ENCODE data around the gene COL15A1.

DNA sequence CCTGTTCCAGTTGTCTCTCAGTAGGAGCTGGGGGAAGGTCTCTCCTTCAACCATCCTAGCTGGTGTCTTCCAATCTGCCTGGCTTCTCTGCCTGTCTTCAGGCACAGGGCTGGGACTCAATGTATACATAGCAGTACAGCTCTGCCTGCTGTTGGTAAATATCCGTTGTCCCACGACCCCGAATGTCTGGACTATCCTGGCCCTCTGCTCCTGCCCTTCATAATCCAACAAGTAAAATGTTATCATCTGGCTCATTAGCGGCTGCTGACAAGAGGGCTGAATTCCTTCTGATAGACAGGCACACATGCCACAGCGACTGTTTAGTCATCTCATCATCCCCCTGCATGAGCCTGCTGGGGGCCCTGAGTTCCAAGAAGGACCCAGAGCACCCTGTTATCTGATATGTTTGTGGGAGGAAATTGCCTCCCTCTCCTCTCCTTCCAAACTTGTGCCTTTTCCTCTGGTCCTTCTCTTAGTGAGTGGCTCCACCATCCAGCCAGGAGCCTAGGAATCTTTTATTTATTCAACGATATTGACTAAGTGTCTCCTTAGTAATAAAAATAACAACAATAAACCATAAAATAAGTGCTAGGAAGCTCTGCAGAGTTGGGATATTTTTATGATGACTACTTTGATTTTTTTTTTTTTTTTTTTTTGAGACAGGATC is 131.7 kb downstream of the COL15A1 start:
- no peak for TF ChIP-seq CTCF (IDR thresholded peaks at IDR 0.05; ENCODE audit: low read depth, low read length, poor library complexity, severe bottlenecking)
- no peak for TF ChIP-seq EZH2phosphoT487 (IDR thresholded peaks at IDR 0.05; ENCODE audit: borderline replicate concordance, low read length)
